Measurements from ENCODE around the gene UCN3. TPM values are rescaled to one million over a fixed set of nuclear protein-coding genes. Genes with fewer than 3 reads are reported as not detected.
"Not testable (repeated sequence)": the region's sequence is repeated elsewhere in the genome, so short reads cannot be mapped to it uniquely, and the experiment has no call there.

The UCN3 gene
- total and polyA plus RNA-seq, 9 of the 15 experiments (the other 6 are each of a cell fraction or from before 2014, with no cell fraction given), result not detected

- POLR2A ChIA-PET, result interaction anchor here (1.1 kb wide), 1 partner anchor 27 kb away, joined by 3 read pairs; no protein-coding TSS in a partner anchor
- BruUV-seq (replicated peaks); intact Hi-C loops (cut with micrococcal nuclease); in situ Hi-C loops (cut with MboI); H3K27me3 ChIP-seq (ENCODE audit: control insufficient read depth in 2 of 2, insufficient read depth in 2 of 2, low read length in 2 of 2); H3K9ac ChIP-seq (ENCODE audit: insufficient read depth in 1 of 2, low read depth in 2 of 2, low read length in 2 of 2); H3K4me2 ChIP-seq (ENCODE audit: insufficient read depth, low read length); H4K20me1 ChIP-seq (replicated peaks; ENCODE audit: control insufficient read depth, insufficient read depth, low read length); CTCF ChIA-PET (ENCODE audit: low intra/inter-chr PET ratio); H3K4me1 ChIP-seq (replicated peaks in 1 of 2; ENCODE audit: control insufficient read depth in 2 of 2, insufficient read depth in 2 of 2, low read length in 2 of 2); ATAC-seq; H3K27ac ChIP-seq (ENCODE audit: extremely low read depth, low read depth, low read length); H3K79me2 ChIP-seq (ENCODE audit: control insufficient read depth, insufficient read depth, low read length); H3K9me1 ChIP-seq (ENCODE audit: control insufficient read depth, insufficient read depth, low read length); FAIRE-seq; H3K4me3 ChIP-seq; H3K36me3 ChIP-seq (ENCODE audit: control insufficient read depth, insufficient read depth, low read length); H2AFZ ChIP-seq (ENCODE audit: low read depth, low read length); H3K9me3 ChIP-seq (replicated peaks; ENCODE audit: control insufficient read depth, insufficient read depth, low read depth, low read length); DNase-seq (ENCODE audit: extremely low read depth in 1 of 4, low spot score in 3 of 4): not testable (repeated sequence)
- TF ChIP-seq ZNF431 (CRISPR knock-in tag; IDR thresholded peaks at IDR 0.05) (peak; percentile 69), ZFP36 (IDR thresholded peaks at IDR 0.05; ENCODE audit: low read depth, low read length, partially characterized antibody) (peak; percentile 31)
- WGBS (ENCODE audit: insufficient coverage, low coverage, missing lambda C conversion rate), result 81% methylated on average over 5 of the region's 5 CpGs
Observed at GRCh38 chr10:5379202-5379601, 14.4 kb downstream of the UCN3 start.

DNA sequence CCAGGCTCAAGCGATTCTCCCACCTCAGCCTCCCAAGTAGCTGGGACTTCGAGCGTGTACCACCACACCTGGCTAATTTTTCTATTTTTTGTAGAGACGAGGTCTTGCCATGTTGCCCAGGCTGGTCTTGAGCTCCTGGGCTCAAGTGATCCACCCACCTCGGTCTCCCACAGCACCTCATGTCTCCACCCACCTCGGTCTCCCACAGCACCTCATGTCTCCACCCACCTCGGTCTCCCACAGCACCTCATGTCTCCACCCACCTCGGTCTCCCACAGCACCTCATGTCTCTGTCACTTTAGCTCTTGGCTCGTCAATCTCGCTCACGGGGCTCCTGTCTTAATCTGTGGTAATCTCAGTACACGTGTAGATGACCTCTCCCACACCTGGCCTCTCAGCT is 15.6 kb downstream of the UCN3 start:
- H4K20me1 ChIP-seq (replicated peaks; ENCODE audit: control insufficient read depth, insufficient read depth, low read length); H3K79me2 ChIP-seq (ENCODE audit: control insufficient read depth, insufficient read depth, low read length); H3K9me1 ChIP-seq (ENCODE audit: control insufficient read depth, insufficient read depth, low read length); H3K36me3 ChIP-seq (ENCODE audit: control insufficient read depth, insufficient read depth, low read length); H3K4me3 ChIP-seq; in situ Hi-C loops (cut with MboI); H3K9me3 ChIP-seq (replicated peaks; ENCODE audit: control insufficient read depth, insufficient read depth, low read depth, low read length); ATAC-seq; H3K4me2 ChIP-seq (ENCODE audit: insufficient read depth, low read length); H3K27me3 ChIP-seq (ENCODE audit: control insufficient read depth in 2 of 2, insufficient read depth in 2 of 2, low read length in 2 of 2); DNase-seq (ENCODE audit: extremely low read depth in 1 of 4, low spot score in 3 of 4); H3K27ac ChIP-seq (ENCODE audit: extremely low read depth, low read depth, low read length); FAIRE-seq; H3K4me1 ChIP-seq (replicated peaks in 1 of 2; ENCODE audit: control insufficient read depth in 2 of 2, insufficient read depth in 2 of 2, low read length in 2 of 2); BruUV-seq (replicated peaks); H2AFZ ChIP-seq (ENCODE audit: low read depth, low read length); H3K9ac ChIP-seq (ENCODE audit: insufficient read depth in 1 of 2, low read depth in 2 of 2, low read length in 2 of 2); CTCF ChIA-PET (ENCODE audit: low intra/inter-chr PET ratio): not testable (repeated sequence)
- POLR2A ChIA-PET, result interaction anchor here (0.6 to 0.8 kb wide), 2 partner anchors 14 to 283 kb away, joined by 3 to 4 read pairs; no protein-coding TSS in a partner anchor
- WGBS (ENCODE audit: insufficient coverage, low coverage, missing lambda C conversion rate), result 56% methylated on average over 10 of the region's 12 CpGs
- intact Hi-C loops (cut with micrococcal nuclease), result loop anchor here (5.0 kb wide), 1 partner anchor 52 kb away; no protein-coding TSS in a partner anchor
